ENCODE measurements around the gene BCAS3. TPM values are rescaled to one million over a fixed set of nuclear protein-coding genes. Genes with fewer than 3 reads are reported as not detected.

BCAS3 gene
- total and polyA plus RNA-seq, 5 donors from 2014 or later = 29.7 to 59.1 (median 33.9) TPM

GRCh38 chr17:61381537-61381936 lies 703.9 kb downstream of the BCAS3 start:
- Histone ChIP-seq H3K27me3 (ENCODE audit: control insufficient read depth, insufficient read depth, low read length) (no peaks in the 10 kb centered on the region), H3K9me3 (ENCODE audit: control insufficient read depth in 2 of 2, low read length in 2 of 2) (no peaks in the 10 kb centered on the region), H3K27ac (ENCODE audit: insufficient read depth, low read length, poor library complexity, severe bottlenecking) (no peak overlapping the region), H3K4me3 (ENCODE audit: low read depth, low read length) (no peak overlapping the region), H3K36me3 (ENCODE audit: control insufficient read depth, insufficient read depth, low read length) (no peaks in the 10 kb centered on the region), H3K4me1 (ENCODE audit: control insufficient read depth, insufficient read depth, low read length, poor library complexity, severe bottlenecking) (no peaks in the 10 kb centered on the region)
- Mint-ChIP-seq H3K4me3 (no peak overlapping the region), H3K9me3 (no peaks in the 10 kb centered on the region), H3K27me3 (peaks cover 4% of the 10 kb centered on the region), H3K4me1 (peaks cover 0 to 2% (median 0%) of the 10 kb centered on the region in 4 donors), H3K36me3 (peaks cover 9% of the 10 kb centered on the region), H3K27ac (no peak overlapping the region)
- ATAC-seq (ENCODE audit: low read depth in 2 of 2) (no peak), DNase-seq (no peak)

- DNase-seq = no peak
- H3K4me3 Mint-ChIP-seq = no peak overlapping the region
- H3K27me3 Mint-ChIP-seq = peaks cover 4% of the 10 kb centered on the region
- H3K4me1 Mint-ChIP-seq = no peaks in the 10 kb centered on the region
- peaks cover 9% of the 10 kb centered on the region for H3K36me3 Mint-ChIP-seq
- H3K27ac Mint-ChIP-seq = no peak overlapping the region
- H3K27me3 ChIP-seq (ENCODE audit: control insufficient read depth, insufficient read depth, low read length) = no peaks in the 10 kb centered on the region
- no peak overlapping the region for H3K4me3 ChIP-seq (ENCODE audit: low read depth, low read length)
- H3K27ac ChIP-seq (ENCODE audit: insufficient read depth, low read length, poor library complexity, severe bottlenecking) = no peak overlapping the region
- H3K9me3 Mint-ChIP-seq = no peaks in the 10 kb centered on the region
- H3K36me3 ChIP-seq (ENCODE audit: control insufficient read depth, insufficient read depth, low read length) = no peaks in the 10 kb centered on the region
- no peaks in the 10 kb centered on the region for H3K9me3 ChIP-seq (ENCODE audit: control insufficient read depth in 2 of 2, low read length in 2 of 2)
- no peak for ATAC-seq (ENCODE audit: low read depth in 2 of 2)
- no peaks in the 10 kb centered on the region for H3K4me1 ChIP-seq (ENCODE audit: control insufficient read depth, insufficient read depth, low read length, poor library complexity, severe bottlenecking)
Measured at GRCh38 chr17:61382796-61383688, 705.4 kb downstream of the BCAS3 start.

GRCh38 chr17:61383689-61384201 lies 706.1 kb downstream of the BCAS3 start:
- DNase-seq (no peak), ATAC-seq (ENCODE audit: low read depth in 2 of 2) (no peak)
- H3K4me1 Mint-ChIP-seq = no peaks in the 10 kb centered on the region
- H3K9me3 ChIP-seq (ENCODE audit: control insufficient read depth in 2 of 2, low read length in 2 of 2) = no peaks in the 10 kb centered on the region
- H3K36me3 Mint-ChIP-seq = peaks cover 13% of the 10 kb centered on the region
- H3K4me3 ChIP-seq (ENCODE audit: low read depth, low read length) = no peak overlapping the region
- H3K27me3 ChIP-seq (ENCODE audit: control insufficient read depth, insufficient read depth, low read length) = no peaks in the 10 kb centered on the region
- peaks cover 4% of the 10 kb centered on the region for H3K27me3 Mint-ChIP-seq
- H3K27ac ChIP-seq (ENCODE audit: insufficient read depth, low read length, poor library complexity, severe bottlenecking) = no peak overlapping the region
- no peak overlapping the region for H3K4me3 Mint-ChIP-seq
- H3K9me3 Mint-ChIP-seq = no peaks in the 10 kb centered on the region
- H3K36me3 ChIP-seq (ENCODE audit: control insufficient read depth, insufficient read depth, low read length) = no peaks in the 10 kb centered on the region
- H3K4me1 ChIP-seq (ENCODE audit: control insufficient read depth, insufficient read depth, low read length, poor library complexity, severe bottlenecking) = no peaks in the 10 kb centered on the region
- no peak overlapping the region for H3K27ac Mint-ChIP-seq

- no peaks in the 10 kb centered on the region for H3K9me3 Mint-ChIP-seq
- Histone ChIP-seq H3K4me3 (ENCODE audit: low read depth, low read length) (no peak overlapping the region), H3K9me3 (ENCODE audit: control insufficient read depth in 2 of 2, low read length in 2 of 2) (no peaks in the 10 kb centered on the region), H3K27ac (ENCODE audit: insufficient read depth, low read length, poor library complexity, severe bottlenecking) (no peak overlapping the region), H3K27me3 (ENCODE audit: control insufficient read depth, insufficient read depth, low read length) (no peaks in the 10 kb centered on the region), H3K4me1 (ENCODE audit: control insufficient read depth, insufficient read depth, low read length, poor library complexity, severe bottlenecking) (no peaks in the 10 kb centered on the region), H3K36me3 (ENCODE audit: control insufficient read depth, insufficient read depth, low read length) (no peaks in the 10 kb centered on the region)
- peaks cover 4% of the 10 kb centered on the region for H3K27me3 Mint-ChIP-seq
- H3K36me3 Mint-ChIP-seq = peaks cover 13% of the 10 kb centered on the region
- ATAC-seq (ENCODE audit: low read depth in 2 of 2) = no peak
- H3K27ac Mint-ChIP-seq = no peak overlapping the region
- H3K4me3 Mint-ChIP-seq = no peak overlapping the region
- DNase-seq = no peak
- peaks cover 0 to 3% (median under 1%) of the 10 kb centered on the region in 4 donors for H3K4me1 Mint-ChIP-seq
Measured at GRCh38 chr17:61384354-61384691, 706.7 kb downstream of the BCAS3 start.

GRCh38 chr17:61384692-61385576 lies 707.3 kb downstream of the BCAS3 start:
- Mint-ChIP-seq H3K36me3 (peaks cover 9% of the 10 kb centered on the region), H3K4me3 (no peak overlapping the region), H3K4me1 (peaks cover 0 to 3% (median 1%) of the 10 kb centered on the region in 4 donors), H3K27me3 (peaks cover 4% of the 10 kb centered on the region), H3K27ac (peak overlapping the region in 1 of 3 donors; percentile 83), H3K9me3 (no peaks in the 10 kb centered on the region)
- no peaks in the 10 kb centered on the region for H3K27me3 ChIP-seq (ENCODE audit: control insufficient read depth, insufficient read depth, low read length)
- no peaks in the 10 kb centered on the region for H3K36me3 ChIP-seq (ENCODE audit: control insufficient read depth, insufficient read depth, low read length)
- no peak overlapping the region for H3K4me3 ChIP-seq (ENCODE audit: low read depth, low read length)
- no peak for DNase-seq
- H3K9me3 ChIP-seq (ENCODE audit: control insufficient read depth in 2 of 2, low read length in 2 of 2) = no peaks in the 10 kb centered on the region
- no peak for ATAC-seq (ENCODE audit: low read depth in 2 of 2)
- no peaks in the 10 kb centered on the region for H3K4me1 ChIP-seq (ENCODE audit: control insufficient read depth, insufficient read depth, low read length, poor library complexity, severe bottlenecking)
- no peak overlapping the region for H3K27ac ChIP-seq (ENCODE audit: insufficient read depth, low read length, poor library complexity, severe bottlenecking)

GRCh38 chr17:61385577-61386236 lies 708.1 kb downstream of the BCAS3 start:
- Mint-ChIP-seq H3K4me1 (peaks cover 0 to 3% (median 1%) of the 10 kb centered on the region in 4 donors), H3K4me3 (no peak overlapping the region), H3K9me3 (no peaks in the 10 kb centered on the region), H3K36me3 (peaks cover 9% of the 10 kb centered on the region), H3K27me3 (peaks cover 4% of the 10 kb centered on the region), H3K27ac (no peak overlapping the region)
- Histone ChIP-seq H3K36me3 (ENCODE audit: control insufficient read depth, insufficient read depth, low read length) (no peaks in the 10 kb centered on the region), H3K9me3 (ENCODE audit: control insufficient read depth in 2 of 2, low read length in 2 of 2) (no peaks in the 10 kb centered on the region), H3K4me1 (ENCODE audit: control insufficient read depth, insufficient read depth, low read length, poor library complexity, severe bottlenecking) (no peaks in the 10 kb centered on the region), H3K27ac (ENCODE audit: insufficient read depth, low read length, poor library complexity, severe bottlenecking) (no peak overlapping the region), H3K27me3 (ENCODE audit: control insufficient read depth, insufficient read depth, low read length) (no peaks in the 10 kb centered on the region), H3K4me3 (ENCODE audit: low read depth, low read length) (no peak overlapping the region)
- ATAC-seq (ENCODE audit: low read depth in 2 of 2) (no peak), DNase-seq (no peak)

GRCh38 chr17:61386251-61386650 lies 708.6 kb downstream of the BCAS3 start:
- ATAC-seq (ENCODE audit: low read depth in 2 of 2) (no peak), DNase-seq (no peak)
- Histone ChIP-seq H3K27ac (ENCODE audit: insufficient read depth, low read length, poor library complexity, severe bottlenecking) (no peak overlapping the region), H3K36me3 (ENCODE audit: control insufficient read depth, insufficient read depth, low read length) (no peaks in the 10 kb centered on the region), H3K4me3 (ENCODE audit: low read depth, low read length) (no peak overlapping the region), H3K9me3 (ENCODE audit: control insufficient read depth in 2 of 2, low read length in 2 of 2) (no peaks in the 10 kb centered on the region), H3K4me1 (ENCODE audit: control insufficient read depth, insufficient read depth, low read length, poor library complexity, severe bottlenecking) (no peaks in the 10 kb centered on the region), H3K27me3 (ENCODE audit: control insufficient read depth, insufficient read depth, low read length) (no peaks in the 10 kb centered on the region)
- peaks cover 0 to 3% (median 1%) of the 10 kb centered on the region in 4 donors for H3K4me1 Mint-ChIP-seq
- H3K9me3 Mint-ChIP-seq = no peaks in the 10 kb centered on the region
- no peak overlapping the region for H3K4me3 Mint-ChIP-seq
- H3K27me3 Mint-ChIP-seq = peaks cover 4% of the 10 kb centered on the region
- H3K27ac Mint-ChIP-seq = no peak overlapping the region
- H3K36me3 Mint-ChIP-seq = peaks cover 9% of the 10 kb centered on the region
